HepG2 (cell line): ENCODE data around the gene S100A5. TPM values are rescaled to one million over a fixed set of nuclear protein-coding genes. Genes with fewer than 3 reads are reported as not detected.

ENCODE experiments used
- ATAC-seq: fragments of 200-7000 bp; cut with Tn5 transposase; 3 replicates; pipeline ENCODE4 v1.9.1; 2020; ENCODE audit warnings: mild to moderate bottlenecking, moderate library complexity
- BruUV-seq: library from RNA; stranded (reverse); fragments of 400-500 nt; replicated peaks from 2 replicates; lab custom pipeline; 2021; lab: Mats Ljungman, UMichigan
- CTCF ChIA-PET: fragments of 300-600 bp; formaldehyde crosslinking; extraction: SDS; loops from one replicate; lab custom pipeline; 2021; ENCODE audit warnings: low total read pairs, inconsistent platforms, low intra/inter-chr PET ratio; lab: Yijun Ruan, JAX
- POLR2A ChIA-PET: fragments of 350-600 bp; sonication (Branson Sonifier 250); formaldehyde crosslinking; loops from one replicate; lab custom pipeline; 2020; ENCODE audit warnings: antibody characterized with exemption, inconsistent platforms; lab: Yijun Ruan, JAX
- DNase-seq: peaks from one replicate; pipeline ENCODE4 v3.0.0-alpha.2; 2015; ENCODE audit warnings: low spot score
- FAIRE-seq: peaks from 3 replicates; lab custom pipeline; 2011; peaks lifted over from hg19 to GRCh38; lab: Jason Lieb, UNC
- H2AFZ ChIP-seq: one replicate; pipeline ENCODE4 v1.6.1; 2011; ENCODE audit warnings: low read length, inconsistent platforms
- H3K27ac ChIP-seq: fragments of 300-600 bp; 3 replicates; pipeline ENCODE4 v1.8.0; 2011; ENCODE audit warnings: mixed run types, mild to moderate bottlenecking, mixed read lengths, low read length, inconsistent platforms; ENCODE audit not compliant: insufficient read depth; ENCODE audit errors: extremely low read length
- H3K27me3 ChIP-seq, 2 experiments: fragments of 200-600 bp in 1 of 2; 2 replicates in 1 of 2; 3 replicates in 1 of 2; pipeline versions ENCODE4 v1.6.0 to v1.8.0; 2011; ENCODE audit warnings: low read length in 2 of 2, mild to moderate bottlenecking in 2 of 2, moderate library complexity in 2 of 2, inconsistent platforms in 1 of 2; ENCODE audit not compliant: insufficient read depth in 2 of 2, control insufficient read depth in 1 of 2
- H3K36me3 ChIP-seq, 2 experiments: fragments of 200-600 bp in 1 of 2; replicated peaks in 1 of 2; 2 replicates in 1 of 2; 3 replicates in 1 of 2; pipeline versions ENCODE4 v1.5.1 to v1.8.0; 2011; ENCODE audit warnings: low read length in 2 of 2, inconsistent platforms in 1 of 2; ENCODE audit not compliant: insufficient read depth in 2 of 2, control insufficient read depth in 1 of 2
- H3K4me1 ChIP-seq: 2 replicates; pipeline ENCODE4 v1.5.1; 2012; ENCODE audit warnings: low read length, inconsistent platforms; ENCODE audit not compliant: insufficient read depth
- H3K4me2 ChIP-seq: 2 replicates; pipeline ENCODE4 v1.6.0; 2011; ENCODE audit warnings: low read depth, low read length, inconsistent platforms
- H3K4me3 ChIP-seq, 3 experiments: fragments of 200-600 bp in 1 of 3; sonication (generic), shearing (Covaris generic) in 1 of 3; replicated peaks in 1 of 3; 2 replicates each; pipeline ENCODE4 v1.5.1; 2011 to 2016; ENCODE audit warnings: low read length in 3 of 3, inconsistent platforms in 2 of 3, low read depth in 2 of 3, mild to moderate bottlenecking in 2 of 3, control low read depth in 1 of 3, mixed read lengths in 1 of 3; ENCODE audit not compliant: insufficient read depth in 1 of 3
- H3K79me2 ChIP-seq: one replicate; pipeline ENCODE4 v1.6.1; 2011; ENCODE audit warnings: low read length, inconsistent platforms; ENCODE audit not compliant: insufficient read depth
- H3K9ac ChIP-seq: 2 replicates; pipeline ENCODE4 v1.6.0; 2011; ENCODE audit warnings: mild to moderate bottlenecking, low read depth, low read length, inconsistent platforms; ENCODE audit not compliant: insufficient read depth
- H3K9me3 ChIP-seq: 2 replicates; pipeline ENCODE4 v1.5.1; 2012; ENCODE audit warnings: mild to moderate bottlenecking, low read length
- H4K20me1 ChIP-seq: 2 replicates; pipeline ENCODE4 v1.6.0; 2011; ENCODE audit warnings: inconsistent platforms, mild to moderate bottlenecking, low read length, moderate library complexity; ENCODE audit not compliant: insufficient read depth
- ARID3A ChIP-seq: IDR thresholded peaks from 2 replicates; pipeline ENCODE4 v1.6.1; 2012; ENCODE audit warnings: low read depth, low read length, improper control_type of control experiment
- ARID5B ChIP-seq: IDR thresholded peaks from 2 replicates; pipeline ENCODE4 v1.4.0; 2020; ENCODE audit warnings: mild to moderate bottlenecking, missing genetic modification reagents
- GATAD2A ChIP-seq: IDR thresholded peaks from 2 replicates; pipeline ENCODE4 v1.6.1; 2016
- HNF4G ChIP-seq, 2 experiments: sonication (generic) in 1 of 2; formaldehyde crosslinking in 1 of 2; IDR thresholded peaks; 2 replicates each; pipeline versions ENCODE4 v1.4.0 to v1.6.1; 2011 to 2020; ENCODE audit warnings: borderline replicate concordance in 2 of 2, low read depth in 2 of 2, mild to moderate bottlenecking in 2 of 2, low read length in 1 of 2, missing genetic modification reagents in 1 of 2, moderate library complexity in 1 of 2
- HNRNPL ChIP-seq: fragments of 200-400 bp; formaldehyde crosslinking; IDR thresholded peaks from 2 replicates; pipeline ENCODE4 v1.6.1; 2017; ENCODE audit warnings: mild to moderate bottlenecking, low read depth, low read length
- IRX3 ChIP-seq: sonication (generic); formaldehyde crosslinking; IDR thresholded peaks from 2 replicates; pipeline ENCODE4 v1.8.1; 2023; ENCODE audit warnings: mild to moderate bottlenecking, low read depth, missing genetic modification reagents, borderline replicate concordance
- MBD4 ChIP-seq: IDR thresholded peaks from 2 replicates; pipeline ENCODE4 v1.6.1; 2012; ENCODE audit warnings: low read length, inconsistent platforms, borderline replicate concordance
- MEIS2 ChIP-seq: sonication (generic); formaldehyde crosslinking; IDR thresholded peaks from 2 replicates; pipeline ENCODE4 v1.9.0; 2021; ENCODE audit warnings: mild to moderate bottlenecking, missing genetic modification reagents
- SIX4 ChIP-seq: sonication (generic); formaldehyde crosslinking; IDR thresholded peaks from 2 replicates; pipeline ENCODE4 v1.4.0; 2020; ENCODE audit warnings: missing genetic modification reagents
- SNAPC4 ChIP-seq: sonication (generic); formaldehyde crosslinking; IDR thresholded peaks from 2 replicates; pipeline ENCODE4 v1.4.0; 2020; ENCODE audit warnings: mild to moderate bottlenecking, missing genetic modification reagents
- WGBS: methylation state at CpG from one replicate; pipeline ENCODE4 v1.1.6; 2017; ENCODE audit warnings: low lambda C conversion rate; 5-methylcytosine and 5-hydroxymethylcytosine counted together
- in situ Hi-C: cut with HindIII; loops from 2 replicates; pipeline ENCODE4 v1.10.0; 2017; ENCODE audit warnings: low pct_unique_long_range_greater_than_20kb; ENCODE audit not compliant: extremely low pct_ligation_motif_present
- intact Hi-C: fragments of 100-400 bp; cut with micrococcal nuclease; formaldehyde crosslinking; loops from one replicate; pipeline ENCODE4 v1.10.0; 2022; ENCODE audit not compliant: unreplicated experiment
- polyA plus RNA-seq, 8 experiments: library from polyadenylated mRNA; depleted of rRNA in 3 of 8; stranded (reverse) in 7 of 8; unstranded in 1 of 8; fragments of >200 nt; fragmentation: Illumina TruSeq in 4 of 8; extraction: Trizol in 4 of 8; gene quantifications; 2 replicates each; pipeline versions ENCODE4 v1.2.1 to v1.2.3, GENCODE V29; 2011 to 2016; ENCODE audit warnings: low read depth in 4 of 8, missing spikeins in 1 of 8, mixed read lengths in 1 of 8; ENCODE audit not compliant: insufficient read depth in 1 of 8
- total RNA-seq, 5 experiments: library from RNA; depleted of rRNA; stranded (reverse); fragments of >200 nt; fragmentation: Illumina TruSeq; extraction: Trizol; gene quantifications; 2 replicates each; pipeline ENCODE4 v1.2.3, GENCODE V29; 2016; ENCODE audit warnings: low read depth in 1 of 5

S100A5 gene
- total and polyA plus RNA-seq, 2 of the 13 experiments (the other 11 are each of a cell fraction or from before 2014, with no cell fraction given) = not detected

- TF ChIP-seq SNAPC4 (CRISPR knock-in tag) (no peak), GATAD2A (CRISPR knock-in tag) (peak; percentile 69), HNF4G (IDR thresholded peaks at IDR 0.05; ENCODE audit: borderline replicate concordance, low read depth, low read length) (0 out of 2 replicates have a peak, but pooled peaks have one; percentile 18), HNF4G (CRISPR knock-in tag; IDR thresholded peaks at IDR 0.05; ENCODE audit: borderline replicate concordance, low read depth) (no peak), MBD4 (no peak)
These were observed 7.8 kb downstream of the S100A5 start (continued) for GRCh38 chr1:153532769-153533599.

- peak overlapping the region; percentile 83; the same call in 1 of the 2 replicates for H3K4me2 ChIP-seq
- no TSS peak for BruUV-seq
- no peaks in the 10 kb centered on the region for H4K20me1 ChIP-seq
- no peaks in the 10 kb centered on the region for H3K36me3 ChIP-seq
- H3K4me1 ChIP-seq = peaks cover 54% of the 10 kb centered on the region
- in situ Hi-C loops = loop anchor here (5.0 kb wide), 1 partner anchor 35 kb away; the partner anchor contains the start of gene S100A2
- H3K4me3 ChIP-seq = no peak overlapping the region; a peak in 1 of 6 replicates
- no peak for FAIRE-seq
- H3K27ac ChIP-seq = no peak overlapping the region
- ChIA-PET POLR2A (interaction anchor here (1.6 to 6.6 kb wide), 4 partner anchors 12 to 101 kb away, joined by 5 to 49 read pairs (median 18); partner anchors contain the start of genes CHTOP and S100A2), CTCF (interaction anchor here (1.3 to 2.8 kb wide), 4 partner anchors 21 to 95 kb away, joined by 5 to 42 read pairs (median 6); partner anchors contain the start of gene S100A13)
- intact Hi-C loops = no loop called here
- no peak overlapping the region for H3K9ac ChIP-seq
- no peak overlapping the region for H2AFZ ChIP-seq
- H3K79me2 ChIP-seq = no peaks in the 10 kb centered on the region
- no peak for DNase-seq
- no peaks in the 10 kb centered on the region for H3K9me3 ChIP-seq
- H3K27me3 ChIP-seq = no peaks in the 10 kb centered on the region; a peak in 1 of 5 replicates
- no peak for ATAC-seq
- WGBS = 4% methylated on average over 2 of the region's 2 CpGs
- no peak for TF ChIP-seq SIX4
- TF ChIP-seq MEIS2 (CRISPR knock-in tag) = no peak
- TF ChIP-seq ARID3A = no peak
- TF ChIP-seq HNRNPL = no peak
- no peak for TF ChIP-seq ARID5B (CRISPR knock-in tag)
- TF ChIP-seq IRX3 (CRISPR knock-in tag) = no peak
These were observed 8.6 kb downstream of the S100A5 start for GRCh38 chr1:153532181-153532580.
